GM19468 (cell line): Measurements from ENCODE around the gene STT3A.
"Not testable (repeated sequence)": the region's sequence is repeated elsewhere in the genome, so short reads cannot be mapped to it uniquely, and the experiment has no call there.

Experiments
- ATAC-seq: cut with Tn5 transposase; IDR thresholded peaks from one replicate; pipeline ENCODE4 v1.9.1; 2021; ENCODE audit warnings: mild to moderate bottlenecking, moderate library complexity, moderate number of reproducible peaks; ENCODE audit not compliant: unreplicated experiment; ENCODE audit errors: extremely low read depth

The STT3A gene

DNA sequence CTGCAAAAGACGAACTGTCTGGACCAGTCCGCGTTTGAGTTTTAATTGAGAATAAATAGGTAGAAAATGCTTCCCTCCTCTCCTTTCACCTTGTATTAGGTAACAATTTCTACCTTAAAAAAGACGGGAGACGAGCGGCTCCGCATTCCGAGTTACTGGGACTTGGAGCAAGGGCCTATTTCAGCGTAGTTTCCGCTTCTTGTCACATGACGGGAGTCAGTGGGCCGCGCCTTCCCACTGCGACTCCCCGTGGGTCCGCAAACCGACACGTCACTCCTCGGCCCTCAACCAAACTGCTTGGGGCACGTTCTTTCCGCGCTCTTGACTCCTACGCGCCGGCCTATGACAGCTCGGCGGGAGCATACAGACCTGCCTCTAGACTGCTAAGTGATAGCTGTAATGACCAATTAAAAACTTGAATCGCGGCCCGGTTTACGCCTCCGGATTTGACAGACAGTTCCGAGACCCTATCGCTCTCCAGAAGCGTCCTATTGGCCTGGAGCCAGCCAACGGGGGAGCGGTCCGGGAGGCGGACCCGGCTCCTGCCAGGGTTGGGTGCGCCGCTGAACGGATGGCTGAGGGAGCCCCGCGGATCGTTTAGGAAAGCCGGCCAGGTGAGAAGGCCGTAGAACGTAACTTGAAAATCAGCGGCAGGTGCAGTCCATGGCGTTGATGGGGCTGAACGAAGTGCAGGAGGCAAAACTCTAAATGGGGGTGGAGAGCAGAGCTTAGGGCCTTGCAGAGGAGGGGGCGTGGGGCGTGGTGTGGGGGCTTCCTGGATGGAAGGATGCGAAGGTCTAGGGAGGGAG lies at the start of gene STT3A:
STT3A (plus strand) TSS at position 548 of the 809 bp plus-strand sequence. CDS start 3,064 bp downstream, outside the sequence.
- peak; percentile 99 for ATAC-seq

DNA sequence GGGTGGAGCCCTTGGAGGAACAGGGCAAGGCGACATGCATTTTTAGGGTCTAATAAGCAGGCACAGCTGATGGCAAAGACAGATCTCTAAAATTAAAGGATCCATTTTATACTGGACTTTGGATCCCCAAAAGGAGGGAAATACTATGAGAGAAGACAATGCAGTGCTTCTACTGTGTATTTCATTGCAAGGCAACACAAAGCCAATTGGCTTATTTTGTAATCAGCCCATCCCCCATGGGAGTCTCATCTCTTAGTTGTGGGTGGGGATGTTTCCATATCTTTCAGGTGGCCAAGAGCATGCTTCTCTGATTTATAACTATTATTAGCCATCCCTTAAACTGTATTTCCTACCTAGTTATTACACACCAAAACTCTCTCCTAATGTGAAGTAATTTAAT lies 41.9 kb upstream of the STT3A start:
- no peak for ATAC-seq

DNA sequence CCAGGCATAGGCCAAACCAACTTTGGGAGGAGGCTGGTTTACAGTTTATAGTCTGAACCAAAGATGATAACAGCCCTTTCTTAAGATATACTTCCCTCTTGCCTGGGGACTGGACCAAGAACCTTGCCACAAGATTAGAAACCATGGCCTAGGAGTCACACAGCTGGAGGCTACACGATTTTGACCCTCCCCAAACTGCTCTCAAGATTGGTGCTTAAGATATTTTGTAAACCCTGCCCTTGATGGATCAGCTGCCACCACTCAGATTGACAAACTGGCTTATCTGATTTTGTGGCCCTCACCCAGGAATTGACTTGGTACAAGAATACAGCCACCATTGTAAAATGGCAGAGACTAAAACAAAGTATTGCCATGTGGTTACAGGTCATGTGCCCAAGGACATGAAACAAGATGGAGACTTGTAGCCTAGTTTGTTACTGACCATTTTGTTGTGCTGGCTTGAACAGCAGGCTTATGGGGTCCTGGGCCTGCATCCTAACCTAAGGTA lies 40.8 kb upstream of the STT3A start:
- ATAC-seq, result no peak

DNA sequence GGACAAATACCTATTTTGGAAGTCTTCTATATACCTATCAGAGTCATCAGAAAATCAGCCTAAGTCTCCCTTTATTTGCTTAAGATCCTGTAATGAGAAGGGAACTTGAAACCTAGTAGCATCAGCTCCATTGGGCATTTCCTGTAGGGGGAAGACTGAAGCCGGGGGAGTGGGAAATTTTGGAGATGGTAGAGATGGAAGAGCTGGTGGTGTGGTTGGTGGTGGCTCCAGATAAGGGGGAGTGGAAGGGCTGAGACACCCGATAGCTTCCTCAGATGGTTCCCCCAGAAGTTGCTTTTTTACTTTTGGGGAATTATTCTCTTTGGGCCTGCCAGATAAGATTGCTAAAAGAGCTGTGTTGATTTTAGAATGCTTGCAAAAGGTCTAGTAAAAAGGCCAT lies 39.7 kb upstream of the STT3A start:
- ATAC-seq, result no peak

DNA sequence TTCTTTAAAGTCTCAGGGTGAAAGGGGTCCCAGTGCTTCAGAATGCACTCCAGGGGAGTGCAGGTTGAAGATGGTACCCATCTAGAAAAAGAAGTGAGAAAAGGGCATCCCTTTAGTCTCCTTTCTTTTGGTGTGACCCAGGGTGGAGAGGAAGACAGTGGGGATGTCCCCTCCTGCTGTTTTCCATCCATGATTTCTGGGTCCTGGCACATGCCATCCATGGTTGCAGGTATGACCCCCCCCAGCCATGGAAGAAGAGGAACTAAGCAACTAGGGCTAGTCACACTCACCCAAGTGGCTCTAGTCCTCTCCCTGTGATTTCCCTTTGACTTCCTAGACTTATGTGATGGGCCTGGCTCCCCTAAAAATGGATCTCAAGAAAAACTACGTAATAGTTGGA lies 39.3 kb upstream of the STT3A start:
- ATAC-seq, result no peak

DNA sequence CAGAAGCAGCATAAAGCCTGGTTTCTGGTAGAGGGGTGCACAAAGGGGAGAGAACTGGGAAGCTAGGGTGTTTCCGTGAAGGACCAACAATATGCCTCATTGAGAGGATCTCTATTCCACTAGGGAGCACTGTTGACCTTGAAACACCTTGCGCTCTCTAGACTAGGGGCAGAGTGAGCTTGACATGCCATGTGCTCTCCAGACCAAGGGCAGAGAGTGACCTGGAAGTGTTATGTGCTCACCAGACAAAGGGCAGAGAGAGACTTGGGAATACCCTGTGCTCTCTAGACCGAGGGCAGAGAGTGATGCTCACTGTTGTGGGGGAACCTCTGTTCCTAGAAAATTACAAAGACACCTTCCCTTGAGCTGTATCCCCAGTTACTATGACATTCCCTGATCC lies 38.6 kb upstream of the STT3A start:
- no peak for ATAC-seq

DNA sequence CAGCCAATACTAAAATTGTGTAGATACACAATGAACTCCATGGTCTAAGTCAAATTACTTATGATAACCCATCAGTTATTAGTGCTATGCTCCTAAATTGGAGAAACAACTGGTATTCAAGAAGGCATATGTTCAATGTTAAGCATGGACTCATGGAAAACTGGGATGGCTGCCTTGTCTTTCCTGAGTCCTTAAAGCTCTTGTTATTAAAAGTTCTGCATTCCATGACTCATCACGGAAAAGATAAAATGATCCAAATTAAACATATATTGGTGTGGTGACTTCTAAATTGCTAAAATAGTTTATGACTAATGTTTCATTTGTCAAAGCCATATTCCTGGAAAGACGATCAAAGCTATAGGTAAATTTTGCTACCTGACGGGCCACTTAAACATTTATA lies 32.8 kb upstream of the STT3A start:
- ATAC-seq, result no peak

DNA sequence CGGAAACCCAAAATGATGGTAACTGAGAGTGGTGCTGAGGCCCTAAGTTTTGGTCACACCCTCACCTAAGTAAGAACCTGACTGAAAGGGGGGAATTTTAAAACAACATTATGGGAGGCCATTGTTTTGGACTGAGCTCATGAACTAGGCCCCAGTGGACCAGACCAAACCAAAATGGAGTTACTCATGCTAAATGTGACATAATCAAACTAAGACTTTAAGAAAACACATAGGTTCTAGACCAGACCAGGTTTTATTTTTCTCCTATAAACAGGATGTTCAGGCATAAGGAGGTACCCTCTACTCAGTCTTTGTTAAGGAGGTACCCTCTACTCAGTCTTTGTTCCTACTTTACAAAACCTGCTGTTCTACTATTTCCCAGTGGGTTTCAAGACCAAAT lies 30.7 kb upstream of the STT3A start:
- ATAC-seq, result no peak

DNA sequence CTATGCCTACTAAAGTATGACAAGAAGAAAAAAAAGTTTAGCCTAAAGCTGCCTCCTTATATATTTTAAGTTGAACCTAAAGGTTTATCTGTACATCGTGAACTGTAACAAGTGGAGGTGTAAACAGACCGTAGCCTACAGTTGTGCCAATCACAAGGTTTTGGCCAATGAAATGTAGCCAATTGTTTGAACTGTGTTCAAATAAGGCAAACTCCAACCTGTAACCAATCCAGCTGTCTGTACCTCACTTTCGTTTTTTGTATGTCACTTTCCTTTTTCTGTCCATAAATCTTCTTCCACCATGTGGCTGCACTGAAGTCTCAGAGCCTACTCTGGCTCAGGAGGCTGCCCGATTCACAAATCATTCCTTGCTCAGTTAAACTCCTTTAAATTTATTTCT lies 30.2 kb upstream of the STT3A start:
- no peak for ATAC-seq

DNA sequence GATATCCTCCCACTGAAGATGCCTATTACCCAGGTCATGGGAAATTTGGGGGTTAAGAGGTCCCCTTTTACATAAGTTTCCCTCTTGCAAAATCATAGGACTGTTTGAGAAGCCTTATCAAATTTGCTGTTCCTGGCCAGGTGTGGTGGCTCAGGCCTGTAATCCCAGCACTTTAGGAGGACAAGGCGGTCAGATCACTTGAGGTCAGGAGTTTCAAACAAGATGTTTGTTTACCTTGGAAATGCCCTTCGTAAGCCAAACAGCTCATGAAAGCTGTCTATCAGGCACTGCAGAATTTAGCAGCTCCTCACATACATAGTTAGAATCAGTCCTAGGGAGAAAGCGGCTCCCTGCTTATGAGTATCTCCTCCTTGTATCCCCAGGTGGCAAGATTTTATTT lies 28.3 kb upstream of the STT3A start:
- ATAC-seq, result no peak

DNA sequence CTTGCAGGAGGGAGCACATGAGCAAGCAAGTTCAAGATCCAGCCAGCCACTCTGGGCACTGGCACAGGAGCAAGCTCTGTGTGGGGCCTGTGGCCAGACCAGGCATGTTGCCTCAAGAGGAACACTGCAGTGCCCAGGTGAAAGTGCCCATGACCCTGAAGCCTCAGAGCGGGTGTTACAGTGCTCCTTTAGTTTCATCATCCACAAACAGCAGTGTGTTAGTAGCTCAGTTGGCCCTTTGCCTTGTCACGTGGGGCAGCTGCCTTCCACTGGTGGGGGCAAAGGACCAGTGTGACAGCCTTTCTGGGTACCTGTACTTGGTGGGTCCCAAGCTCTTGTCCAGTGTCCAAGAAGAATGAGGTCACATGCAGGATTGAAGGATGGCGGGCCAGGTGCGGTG lies 26.4 kb upstream of the STT3A start:
- no peak for ATAC-seq

DNA sequence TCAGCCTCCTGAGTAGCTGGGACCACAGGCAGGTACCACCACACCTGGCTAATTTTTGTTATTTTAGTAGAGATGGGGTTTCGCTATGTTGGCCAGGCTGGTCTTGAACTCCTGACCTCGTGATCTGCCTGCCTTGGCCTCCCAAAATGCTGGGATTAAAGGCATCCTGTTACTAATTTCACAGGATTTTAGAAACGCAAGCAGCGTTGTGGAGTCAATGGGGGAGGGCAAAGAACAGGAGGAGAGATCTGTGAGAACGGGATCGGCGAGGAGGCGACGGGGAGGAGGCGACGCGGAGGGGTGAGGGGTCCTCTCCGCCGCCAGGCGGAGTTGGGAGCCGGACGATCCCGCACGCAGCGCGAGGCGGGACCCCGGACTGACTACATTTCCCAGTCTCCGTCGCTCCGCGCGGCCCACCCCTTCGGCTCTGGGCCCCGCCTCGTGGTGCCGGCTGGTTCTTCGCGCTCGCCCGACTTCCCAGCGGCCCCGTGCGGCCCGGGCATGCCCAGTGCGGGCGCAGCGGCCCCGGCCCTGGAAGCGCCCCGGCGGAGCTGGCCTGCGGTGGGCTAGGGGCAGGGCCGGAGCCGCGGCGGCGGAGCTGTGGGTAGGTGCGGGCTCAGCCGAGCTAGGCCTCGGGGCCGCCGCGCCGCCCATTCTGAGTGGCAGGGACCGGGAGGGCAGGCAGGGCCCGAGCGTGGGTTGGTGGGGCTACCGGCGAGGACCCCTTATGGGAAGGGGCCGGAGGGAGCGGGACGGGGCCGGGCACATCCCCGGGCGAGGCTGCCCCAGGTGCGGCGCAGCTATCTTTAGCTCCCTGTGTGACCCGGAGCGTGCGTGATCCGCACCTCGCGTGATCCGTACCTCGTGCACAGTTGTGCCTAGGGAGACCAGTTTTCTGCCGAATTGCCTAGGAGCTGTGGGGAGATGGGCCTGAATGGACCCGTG lies 23.4 kb upstream of the STT3A start, which contains the start of gene EI24:
EI24 (plus strand) TSS at position 508 of the 945 bp plus-strand sequence. CDS start 3,051 bp downstream, outside the sequence.
- peak; percentile 99 for ATAC-seq

DNA sequence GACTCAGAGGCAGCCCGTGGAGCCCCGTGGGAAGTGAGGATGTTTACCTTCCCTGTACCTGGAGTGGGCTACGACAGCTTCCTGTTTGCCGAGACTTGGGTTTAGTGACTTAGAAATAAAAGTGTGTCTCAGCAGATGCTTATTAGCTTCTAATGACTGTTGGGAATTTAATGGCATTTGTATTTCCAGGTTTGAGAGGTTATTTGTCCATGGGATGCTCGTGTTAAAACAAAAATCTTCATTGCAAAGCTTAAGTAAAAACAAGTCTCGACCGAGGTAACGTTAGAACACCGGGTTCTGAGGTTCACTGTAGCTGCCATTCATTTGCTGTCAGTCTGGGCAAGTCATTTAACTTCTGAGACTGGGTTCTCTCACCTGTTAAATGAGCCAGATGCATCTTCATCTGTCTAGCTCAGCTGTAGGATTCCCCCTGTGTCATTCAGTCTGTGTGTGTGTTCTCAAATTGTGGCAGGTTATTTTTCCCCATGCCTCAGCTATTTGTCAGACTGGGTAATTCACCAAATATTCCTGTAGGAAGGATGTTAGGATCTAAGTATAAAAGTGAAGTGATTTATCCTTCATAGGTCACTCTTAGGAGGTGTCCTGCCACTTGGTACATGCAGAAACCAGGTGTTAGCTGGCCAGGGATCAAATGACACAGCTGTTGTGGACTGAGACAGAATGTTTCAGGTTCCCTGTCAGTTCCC lies 22.6 kb upstream of the STT3A start:
- ATAC-seq, result no peak

DNA sequence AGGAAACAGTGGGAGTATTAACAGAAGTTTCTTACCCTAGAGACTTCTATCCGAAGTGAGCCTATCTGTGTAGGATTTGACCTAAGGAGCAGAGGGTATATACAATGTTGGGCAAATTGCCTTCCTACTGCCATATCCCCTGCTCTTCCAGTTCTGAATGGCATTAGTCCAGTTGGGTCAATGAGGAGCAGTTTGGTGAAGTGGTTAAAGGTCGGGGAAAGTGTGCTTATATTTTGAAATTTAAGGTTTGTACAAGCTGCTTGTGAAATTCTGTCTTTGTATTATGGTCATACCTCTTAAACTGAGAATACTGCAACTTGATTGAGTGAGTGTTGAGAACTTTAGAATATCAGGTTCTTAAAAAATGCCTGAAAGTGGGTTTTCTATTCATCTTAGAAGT lies 21.7 kb upstream of the STT3A start:
- ATAC-seq, result no peak

DNA sequence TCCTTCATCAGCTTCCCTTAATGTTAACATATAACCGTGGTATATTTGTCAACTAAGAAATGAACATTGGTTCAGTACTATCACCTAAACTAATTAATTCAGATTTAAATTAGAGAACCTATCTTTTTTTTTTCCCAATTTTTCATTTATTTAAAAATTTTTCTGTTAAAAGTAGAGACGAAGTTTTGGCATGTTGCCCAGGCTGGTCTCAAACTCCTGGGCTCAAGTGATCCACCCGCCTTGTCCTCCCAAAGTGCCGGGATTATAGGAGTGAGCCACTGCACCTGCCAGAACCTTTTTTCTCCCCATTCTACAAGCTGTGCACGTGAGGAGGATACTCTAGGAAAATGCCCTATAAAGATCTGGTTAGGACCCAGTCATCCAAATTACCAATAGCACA lies 19.7 kb upstream of the STT3A start:
- no peak for ATAC-seq

DNA sequence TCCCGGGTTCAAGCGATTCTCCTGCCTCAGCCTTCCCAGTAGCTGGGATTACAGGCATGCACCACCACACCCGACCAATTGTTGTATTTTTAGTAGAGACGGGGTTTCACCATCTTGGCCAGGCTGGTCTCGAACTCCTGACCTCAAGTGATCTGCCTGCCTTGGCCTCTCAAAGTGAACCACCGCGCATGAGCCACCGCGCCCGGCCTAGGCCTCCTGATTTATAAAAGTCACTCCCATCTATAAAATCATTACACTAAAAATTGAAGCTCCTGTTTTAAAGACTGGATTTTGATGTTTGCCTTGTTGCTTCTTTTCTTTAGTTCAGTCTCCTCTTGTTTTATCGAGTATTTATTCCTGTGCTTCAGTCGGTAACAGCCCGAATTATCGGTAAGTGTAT lies 15.5 kb upstream of the STT3A start:
- not testable (repeated sequence) for ATAC-seq

DNA sequence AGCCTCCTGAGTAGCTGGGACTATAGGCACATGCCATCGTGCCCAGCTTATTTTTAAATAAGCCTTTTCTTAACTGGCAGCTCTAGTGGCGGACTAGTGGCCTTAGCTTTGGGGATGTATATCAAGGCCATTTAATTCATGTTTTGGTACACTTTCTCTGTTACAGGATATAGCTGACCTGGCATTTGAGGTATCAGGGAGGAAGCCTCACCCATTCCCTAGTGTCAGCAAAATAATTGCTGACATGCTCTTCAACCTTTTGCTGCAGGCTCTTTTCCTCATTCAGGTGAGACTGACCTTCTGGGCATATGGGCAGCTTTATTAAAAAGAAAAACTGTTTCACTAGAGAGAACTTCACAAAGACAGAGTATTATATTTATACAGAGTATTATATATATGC lies 13.9 kb upstream of the STT3A start:
- ATAC-seq, result no peak

DNA sequence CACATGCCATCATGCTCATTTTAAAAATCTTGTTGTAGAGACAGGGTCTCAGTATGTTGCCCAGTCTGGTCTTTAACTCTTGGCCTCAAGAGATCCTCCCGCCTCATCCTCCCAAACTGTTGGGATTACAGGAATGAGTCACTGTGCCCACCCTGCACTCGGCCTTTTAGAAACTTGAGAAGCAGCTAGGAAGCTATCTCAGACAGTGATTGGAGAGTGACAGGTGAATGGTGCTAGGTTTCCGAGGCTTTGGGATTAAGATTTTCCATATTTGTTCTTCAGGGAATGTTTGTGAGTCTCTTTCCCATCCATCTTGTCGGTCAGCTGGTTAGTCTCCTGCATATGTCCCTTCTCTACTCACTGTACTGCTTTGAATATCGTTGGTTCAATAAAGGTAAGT lies 12.8 kb upstream of the STT3A start:
- ATAC-seq, result no peak

DNA sequence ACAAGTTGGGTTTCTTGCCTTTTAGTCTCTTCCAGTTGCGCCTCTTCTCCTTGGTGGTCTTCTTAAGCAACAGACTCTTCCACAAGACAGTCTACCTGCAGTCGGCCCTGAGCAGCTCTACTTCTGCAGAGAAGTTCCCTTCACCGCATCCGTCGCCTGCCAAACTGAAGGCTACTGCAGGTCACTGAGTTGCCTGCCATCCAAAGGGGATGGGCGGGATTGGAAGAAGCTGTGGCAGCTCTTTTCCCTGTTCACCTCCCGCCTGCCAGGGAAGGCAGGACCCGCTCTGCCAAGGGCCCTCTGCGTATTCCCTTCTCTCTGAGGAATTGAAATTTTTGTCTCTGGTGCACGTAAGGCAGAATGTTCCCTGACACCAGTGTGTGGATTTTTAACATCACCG lies 9.2 kb upstream of the STT3A start:
- ATAC-seq, result no peak

DNA sequence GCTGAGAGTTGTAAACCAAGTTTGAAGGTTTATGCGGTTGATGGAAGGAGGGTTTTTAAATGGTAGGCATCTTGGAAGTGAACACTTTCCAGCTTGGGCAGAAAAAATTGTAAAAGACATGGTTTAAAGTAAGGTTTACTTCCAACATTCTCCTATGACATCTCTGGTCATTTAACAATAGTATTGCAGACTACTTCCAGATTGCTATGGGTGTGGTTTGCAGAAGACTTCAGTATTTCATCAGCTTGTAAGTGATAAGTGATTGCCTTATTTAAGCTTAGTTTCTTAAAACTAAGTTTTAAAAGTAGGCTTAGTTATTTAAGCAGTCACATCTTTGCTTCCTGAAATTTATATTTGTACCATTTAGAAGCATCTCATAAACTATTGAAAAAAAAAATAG lies 7.2 kb upstream of the STT3A start:
- ATAC-seq, result no peak
